GM12878 (cell line): ENCODE measurements around the gene RNF34. TPM values are rescaled to one million over a fixed set of nuclear protein-coding genes. Genes with fewer than 3 reads are reported as not detected.

Experiments
- ATAC-seq: fragments of 200-7000 bp; cut with Tn5 transposase; 3 replicates; pipeline ENCODE4 v1.9.1; 2020; ENCODE audit warnings: mild to moderate bottlenecking, moderate library complexity
- BruUV-seq: library from RNA; stranded (reverse); fragments of 400-500 nt; replicated peaks from 2 replicates; lab custom pipeline; 2021; lab: Mats Ljungman, UMichigan
- CTCF ChIA-PET: fragments of 300-600 bp; sonication (Branson Sonifier 250); formaldehyde crosslinking; extraction: SDS; loops from one replicate; lab custom pipeline; 2021; ENCODE audit warnings: inconsistent platforms; lab: Yijun Ruan, JAX
- POLR2A ChIA-PET: fragments of 350-600 bp; formaldehyde crosslinking; extraction: SDS; loops from one replicate; lab custom pipeline; 2021; ENCODE audit warnings: inconsistent platforms; lab: Charles Lee
- RAD21 ChIA-PET: fragments of 300-600 bp; sonication (Branson Sonifier 250); formaldehyde crosslinking; loops from one replicate; lab custom pipeline; 2023; ENCODE audit warnings: antibody characterized with exemption; ENCODE audit not compliant: unreplicated experiment; lab: Charles Lee
- SMC1A ChIA-PET: fragments of 300-600 bp; sonication (Branson Sonifier 250); formaldehyde crosslinking; loops from one replicate; lab custom pipeline; 2023; ENCODE audit not compliant: unreplicated experiment, uncharacterized antibody; lab: Charles Lee
- DNase-seq: peaks from one replicate; pipeline ENCODE4 v3.0.0-alpha.2; 2011; ENCODE audit warnings: low read depth, low spot score
- FAIRE-seq: peaks from 3 replicates; lab custom pipeline; 2011; peaks lifted over from hg19 to GRCh38; lab: Jason Lieb, UNC
- H2AFZ ChIP-seq: 2 replicates; pipeline ENCODE4 v1.6.0; 2011; ENCODE audit warnings: low read depth, low read length, control low read depth; ENCODE audit not compliant: control insufficient read depth
- H3K27ac ChIP-seq: 2 replicates; pipeline ENCODE4 v1.5.1; 2011; ENCODE audit warnings: control low read depth; ENCODE audit not compliant: control insufficient read depth, insufficient read depth
- H3K27me3 ChIP-seq, 2 experiments: replicated peaks in 1 of 2; 2 replicates each; pipeline versions ENCODE4 v1.6.0 to v1.6.1; 2011; ENCODE audit warnings: low read length in 1 of 2; ENCODE audit not compliant: control insufficient read depth in 2 of 2, insufficient read depth in 2 of 2
- H3K36me3 ChIP-seq, 2 experiments: 2 replicates each; pipeline ENCODE4 v1.5.1; 2011; ENCODE audit warnings: low read length in 1 of 2; ENCODE audit not compliant: control insufficient read depth in 2 of 2, insufficient read depth in 2 of 2
- H3K4me1 ChIP-seq: 2 replicates; pipeline ENCODE4 v1.6.1; 2011; ENCODE audit warnings: mild to moderate bottlenecking, low read length, moderate library complexity, mixed read lengths; ENCODE audit not compliant: control insufficient read depth, insufficient read depth
- H3K4me2 ChIP-seq: 2 replicates; pipeline ENCODE4 v1.6.0; 2011; ENCODE audit warnings: control low read depth; ENCODE audit not compliant: control insufficient read depth, insufficient read depth
- H3K4me3 ChIP-seq: fragments of 200-600 bp; sonication (generic); 2 replicates; pipeline ENCODE4 v1.5.1; 2016
- H3K79me2 ChIP-seq: 2 replicates; pipeline ENCODE4 v1.6.0; 2011; ENCODE audit warnings: low read length; ENCODE audit not compliant: control insufficient read depth, insufficient read depth
- H3K9ac ChIP-seq: 2 replicates; pipeline ENCODE4 v1.8.0; 2011; ENCODE audit warnings: low read length, control low read depth, mixed read lengths; ENCODE audit not compliant: control insufficient read depth, insufficient read depth
- H3K9me3 ChIP-seq: replicated peaks from 3 replicates; pipeline ENCODE4 v1.5.1; 2011; ENCODE audit warnings: mild to moderate bottlenecking, low read length; ENCODE audit not compliant: control insufficient read depth, insufficient read depth
- H4K20me1 ChIP-seq: 2 replicates; pipeline ENCODE4 v1.6.0; 2011; ENCODE audit not compliant: control insufficient read depth, insufficient read depth
- BCL3 ChIP-seq: IDR thresholded peaks from 2 replicates; pipeline ENCODE4 v1.6.1; 2011; ENCODE audit warnings: borderline replicate concordance, low read depth, mild to moderate bottlenecking, moderate library complexity, low read length; ENCODE audit not compliant: insufficient read depth, poor library complexity, severe bottlenecking
- CEBPZ ChIP-seq: fragments of 150-350 bp; IDR thresholded peaks from 2 replicates; pipeline ENCODE4 v1.6.1; 2016; ENCODE audit warnings: low read depth, low read length
- CHD1 ChIP-seq: IDR thresholded peaks from 2 replicates; pipeline ENCODE4 v1.6.1; 2012; ENCODE audit warnings: low read depth, low read length, improper control_type of control experiment
- CTCF ChIP-seq, 3 experiments: IDR thresholded peaks in 2 of 3; conservative IDR thresholded peaks in 1 of 3; 2 replicates each; pipeline ENCODE4 v1.5.1; 2011; ENCODE audit warnings: low read depth in 3 of 3, low read length in 3 of 3, mild to moderate bottlenecking in 3 of 3, control low read depth in 2 of 3, moderate library complexity in 2 of 3, inconsistent platforms in 1 of 3, mixed read lengths in 1 of 3; ENCODE audit not compliant: control insufficient read depth in 2 of 3, insufficient read depth in 1 of 3; ENCODE audit errors: extremely low read depth in 1 of 3
- DPF2 ChIP-seq: fragments of 450-650 bp; IDR thresholded peaks from 2 replicates; pipeline ENCODE4 v1.6.1; 2017; ENCODE audit warnings: mild to moderate bottlenecking
- IRF3 ChIP-seq: fragments of 450-650 bp; IDR thresholded peaks from 2 replicates; pipeline ENCODE4 v1.6.1; 2014; ENCODE audit warnings: mild to moderate bottlenecking
- MTA2 ChIP-seq: fragments of 450-650 bp; IDR thresholded peaks from 2 replicates; pipeline ENCODE4 v1.6.1; 2016; ENCODE audit warnings: low read depth, mild to moderate bottlenecking, moderate library complexity
- NFYA ChIP-seq: IDR thresholded peaks from 2 replicates; pipeline ENCODE4 v1.6.1; 2011; ENCODE audit warnings: low read depth, mild to moderate bottlenecking, low read length, improper control_type of control experiment, borderline replicate concordance
- PBX3 ChIP-seq: IDR thresholded peaks from 2 replicates; pipeline ENCODE4 v1.6.1; 2011; ENCODE audit warnings: mild to moderate bottlenecking, low read depth, low read length, moderate library complexity; ENCODE audit not compliant: insufficient replicate concordance
- SREBF2 ChIP-seq: IDR thresholded peaks from 2 replicates; pipeline ENCODE4 v1.6.1; 2012; ENCODE audit warnings: mild to moderate bottlenecking, low read length
- TARDBP ChIP-seq: IDR thresholded peaks from 2 replicates; pipeline ENCODE4 v1.6.1; 2016; ENCODE audit warnings: borderline replicate concordance
- WGBS: methylation state at CpG from one replicate; pipeline ENCODE4 v1.1.6; 2016; ENCODE audit warnings: low lambda C conversion rate; ENCODE audit not compliant: insufficient replicate concordance, insufficient coverage; ENCODE audit errors: missing lambda C conversion rate; 5-methylcytosine and 5-hydroxymethylcytosine counted together
- in situ Hi-C: fragments of 300-500 bp; cut with MboI; formaldehyde crosslinking; loops from 9 replicates; pipeline ENCODE4 v1.14.3; 2018; ENCODE audit warnings: mixed read lengths
- intact Hi-C: fragments of 100-400 bp; cut with micrococcal nuclease; formaldehyde crosslinking; loops from one replicate; pipeline ENCODE4 v1.14.2; 2022; ENCODE audit not compliant: unreplicated experiment
- polyA plus RNA-seq, 11 experiments: library from polyadenylated mRNA; depleted of rRNA in 4 of 11; unstranded in 6 of 11; stranded (reverse) in 5 of 11; fragments of >200 nt; fragmentation: Nextera tagmentation in 4 of 11; fragmentation: Illumina TruSeq in 1 of 11; extraction: Ambion mirVana in 4 of 11; extraction: Trizol in 1 of 11; gene quantifications; 1 replicate in 1 of 11; 2 replicates in 10 of 11; pipeline versions ENCODE4 v1.2.1 to v1.2.3, GENCODE V29; 2011 to 2016; ENCODE audit warnings: inconsistent platforms in 2 of 11, missing spikeins in 2 of 11, low read depth in 1 of 11
- total RNA-seq, 4 experiments: library from RNA; depleted of rRNA in 3 of 4; stranded (reverse); fragments of >200 nt in 3 of 4; fragmentation: Illumina TruSeq in 1 of 4; extraction: Trizol in 1 of 4; gene quantifications; 2 replicates each; pipeline versions ENCODE4 v1.2.1 to v1.2.3, GENCODE V29; 2013 to 2021

Gene RNF34
- total and polyA plus RNA-seq, 10 of the 15 experiments (the other 5 are each of a cell fraction or from before 2014, with no cell fraction given), result 63.6 to 199 (median 115) TPM

GRCh38 chr12:121405211-121405610 lies 5.3 kb downstream of the RNF34 start:
- H3K79me2 ChIP-seq, result peaks cover 70% of the 10 kb centered on the region
- H3K27me3 ChIP-seq, result no peaks in the 10 kb centered on the region
- SMC1A ChIA-PET, result interaction anchor here (0.7 to 2.2 kb wide), 5 partner anchors 9 to 1019 kb away, joined by 3 to 5 read pairs (median 4); no protein-coding TSS in a partner anchor
- no peak overlapping the region for H2AFZ ChIP-seq
- H3K4me3 ChIP-seq, result no peak overlapping the region
- POLR2A ChIA-PET, result interaction anchor here (0.6 to 1.2 kb wide), 2 partner anchors 11 to 339 kb away, joined by 4 read pairs; no protein-coding TSS in a partner anchor
- in situ Hi-C loops, result no loop called here
- BruUV-seq, result no TSS peak
- RAD21 ChIA-PET, result no interaction called here
- no peak for FAIRE-seq
- H3K9ac ChIP-seq, result no peak overlapping the region
- CTCF ChIA-PET, result interaction anchor here (1.5 to 1.7 kb wide), 2 partner anchors 11 to 38 kb away, joined by 3 to 7 read pairs; no protein-coding TSS in a partner anchor
- no peaks in the 10 kb centered on the region for H3K9me3 ChIP-seq
- no peaks in the 10 kb centered on the region for H3K4me1 ChIP-seq
- H4K20me1 ChIP-seq, result no peaks in the 10 kb centered on the region; the same call in 1 of the 2 replicates
- no peak for ATAC-seq
- H3K4me2 ChIP-seq, result no peak overlapping the region
- intact Hi-C loops, result no loop called here
- DNase-seq, result no peak
- 100% methylated on average over 2 of the region's 2 CpGs for WGBS
- H3K27ac ChIP-seq, result no peak overlapping the region
- peaks cover 1 to 17% of the 10 kb centered on the region in 2 experiments for H3K36me3 ChIP-seq
- TF ChIP-seq CTCF (IDR thresholded peaks at IDR 0.05 in 2 of 3, conservative IDR thresholded peaks at IDR 0.05 in 1 of 3; ENCODE audit: control insufficient read depth in 2 of 3, extremely low read depth in 1 of 3, insufficient read depth in 1 of 3, low read depth in 3 of 3, low read length in 3 of 3), result no peak
- TF ChIP-seq BCL3, result no peak
- no peak for TF ChIP-seq CHD1
- TF ChIP-seq CEBPZ, result no peak
- TF ChIP-seq TARDBP, result no peak
- TF ChIP-seq DPF2, result no peak
- TF ChIP-seq SREBF2, result no peak
- no peak for TF ChIP-seq MTA2
- TF ChIP-seq PBX3, result no peak
- TF ChIP-seq NFYA, result no peak
- TF ChIP-seq IRF3, result no peak
